HepG2 (cell line): Measurements from ENCODE around the gene WWC2. TPM values are rescaled to one million over a fixed set of nuclear protein-coding genes. Genes with fewer than 3 reads are reported as not detected.

Source experiments
- ATAC-seq: fragments of 200-7000 bp; cut with Tn5 transposase; 3 replicates; pipeline ENCODE4 v1.9.1; 2020; ENCODE audit warnings: mild to moderate bottlenecking, moderate library complexity
- BruUV-seq: library from RNA; stranded (reverse); fragments of 400-500 nt; replicated peaks from 2 replicates; lab custom pipeline; 2021; lab: Mats Ljungman, UMichigan
- CTCF ChIA-PET: fragments of 300-600 bp; formaldehyde crosslinking; extraction: SDS; loops from one replicate; lab custom pipeline; 2021; ENCODE audit warnings: low total read pairs, inconsistent platforms, low intra/inter-chr PET ratio; lab: Yijun Ruan, JAX
- POLR2A ChIA-PET: fragments of 350-600 bp; sonication (Branson Sonifier 250); formaldehyde crosslinking; loops from one replicate; lab custom pipeline; 2020; ENCODE audit warnings: antibody characterized with exemption, inconsistent platforms; lab: Yijun Ruan, JAX
- DNase-seq: peaks from one replicate; pipeline ENCODE4 v3.0.0-alpha.2; 2015; ENCODE audit warnings: low spot score
- FAIRE-seq: peaks from 3 replicates; lab custom pipeline; 2011; peaks lifted over from hg19 to GRCh38; lab: Jason Lieb, UNC
- H2AFZ ChIP-seq: one replicate; pipeline ENCODE4 v1.6.1; 2011; ENCODE audit warnings: low read length, inconsistent platforms
- H3K27ac ChIP-seq: fragments of 300-600 bp; 3 replicates; pipeline ENCODE4 v1.8.0; 2011; ENCODE audit warnings: mixed run types, mild to moderate bottlenecking, mixed read lengths, low read length, inconsistent platforms; ENCODE audit not compliant: insufficient read depth; ENCODE audit errors: extremely low read length
- H3K27me3 ChIP-seq, 2 experiments: fragments of 200-600 bp in 1 of 2; 2 replicates in 1 of 2; 3 replicates in 1 of 2; pipeline versions ENCODE4 v1.6.0 to v1.8.0; 2011; ENCODE audit warnings: low read length in 2 of 2, mild to moderate bottlenecking in 2 of 2, moderate library complexity in 2 of 2, inconsistent platforms in 1 of 2; ENCODE audit not compliant: insufficient read depth in 2 of 2, control insufficient read depth in 1 of 2
- H3K36me3 ChIP-seq, 2 experiments: fragments of 200-600 bp in 1 of 2; replicated peaks in 1 of 2; 2 replicates in 1 of 2; 3 replicates in 1 of 2; pipeline versions ENCODE4 v1.5.1 to v1.8.0; 2011; ENCODE audit warnings: low read length in 2 of 2, inconsistent platforms in 1 of 2; ENCODE audit not compliant: insufficient read depth in 2 of 2, control insufficient read depth in 1 of 2
- H3K4me1 ChIP-seq: 2 replicates; pipeline ENCODE4 v1.5.1; 2012; ENCODE audit warnings: low read length, inconsistent platforms; ENCODE audit not compliant: insufficient read depth
- H3K4me2 ChIP-seq: 2 replicates; pipeline ENCODE4 v1.6.0; 2011; ENCODE audit warnings: low read depth, low read length, inconsistent platforms
- H3K4me3 ChIP-seq, 3 experiments: fragments of 200-600 bp in 1 of 3; sonication (generic), shearing (Covaris generic) in 1 of 3; replicated peaks in 1 of 3; 2 replicates each; pipeline ENCODE4 v1.5.1; 2011 to 2016; ENCODE audit warnings: low read length in 3 of 3, inconsistent platforms in 2 of 3, low read depth in 2 of 3, mild to moderate bottlenecking in 2 of 3, control low read depth in 1 of 3, mixed read lengths in 1 of 3; ENCODE audit not compliant: insufficient read depth in 1 of 3
- H3K79me2 ChIP-seq: one replicate; pipeline ENCODE4 v1.6.1; 2011; ENCODE audit warnings: low read length, inconsistent platforms; ENCODE audit not compliant: insufficient read depth
- H3K9ac ChIP-seq: 2 replicates; pipeline ENCODE4 v1.6.0; 2011; ENCODE audit warnings: mild to moderate bottlenecking, low read depth, low read length, inconsistent platforms; ENCODE audit not compliant: insufficient read depth
- H3K9me3 ChIP-seq: 2 replicates; pipeline ENCODE4 v1.5.1; 2012; ENCODE audit warnings: mild to moderate bottlenecking, low read length
- H4K20me1 ChIP-seq: 2 replicates; pipeline ENCODE4 v1.6.0; 2011; ENCODE audit warnings: inconsistent platforms, mild to moderate bottlenecking, low read length, moderate library complexity; ENCODE audit not compliant: insufficient read depth
- ARNT2 ChIP-seq: sonication (generic); formaldehyde crosslinking; IDR thresholded peaks from 2 replicates; pipeline ENCODE4 v1.8.0; 2022; ENCODE audit warnings: mild to moderate bottlenecking, low read depth, missing genetic modification reagents, moderate library complexity
- ATM ChIP-seq: fragments of 450-650 bp; IDR thresholded peaks from 2 replicates; pipeline ENCODE4 v1.7.1; 2017; ENCODE audit warnings: mild to moderate bottlenecking, borderline replicate concordance
- ELF4 ChIP-seq: sonication (generic); formaldehyde crosslinking; IDR thresholded peaks from 2 replicates; pipeline ENCODE4 v1.5.0; 2020; ENCODE audit warnings: missing genetic modification reagents, mild to moderate bottlenecking, moderate library complexity, borderline replicate concordance
- ETV5 ChIP-seq: IDR thresholded peaks from 2 replicates; pipeline ENCODE4 v1.6.1; 2018; ENCODE audit warnings: missing biosample characterization, missing genetic modification reagents, inconsistent platforms, borderline replicate concordance
- HMG20B ChIP-seq: conservative IDR thresholded peaks from 2 replicates; pipeline ENCODE4 v1.6.1; 2016; ENCODE audit warnings: missing genetic modification reagents, missing compliant biosample characterization
- JUN ChIP-seq: sonication (generic); formaldehyde crosslinking; IDR thresholded peaks from 2 replicates; pipeline ENCODE4 v1.4.0; 2020; ENCODE audit warnings: mild to moderate bottlenecking, missing genetic modification reagents
- MATR3 ChIP-seq: sonication (generic); formaldehyde crosslinking; IDR thresholded peaks from 2 replicates; pipeline ENCODE4 v1.4.0; 2020; ENCODE audit warnings: missing genetic modification reagents
- NONO ChIP-seq, 2 experiments: fragments of 450-650 bp in 1 of 2; sonication (generic) in 1 of 2; formaldehyde crosslinking in 1 of 2; IDR thresholded peaks in 1 of 2; conservative IDR thresholded peaks in 1 of 2; 2 replicates each; pipeline versions ENCODE4 v1.6.1 to v1.8.0; 2017 to 2022; ENCODE audit warnings: mild to moderate bottlenecking in 1 of 2, missing genetic modification reagents in 1 of 2, moderate library complexity in 1 of 2
- NR2C2 ChIP-seq: sonication (generic); formaldehyde crosslinking; IDR thresholded peaks from 2 replicates; pipeline ENCODE4 v1.4.0; 2020; ENCODE audit warnings: missing genetic modification reagents, mild to moderate bottlenecking, moderate library complexity, borderline replicate concordance
- POGZ ChIP-seq: sonication (generic); formaldehyde crosslinking; IDR thresholded peaks from 2 replicates; pipeline ENCODE4 v1.4.0; 2020; ENCODE audit warnings: mild to moderate bottlenecking, missing genetic modification reagents
- TGIF2 ChIP-seq: IDR thresholded peaks from 2 replicates; pipeline ENCODE4 v1.6.1; 2016; ENCODE audit warnings: control low read depth, missing compliant biosample characterization
- TRIM24 ChIP-seq: sonication (generic); formaldehyde crosslinking; IDR thresholded peaks from 2 replicates; pipeline ENCODE4 v1.8.0; 2022; ENCODE audit warnings: mild to moderate bottlenecking, missing genetic modification reagents
- ZBTB1 ChIP-seq: sonication (generic); formaldehyde crosslinking; IDR thresholded peaks from 2 replicates; pipeline ENCODE4 v1.4.0; 2020; ENCODE audit warnings: missing genetic modification reagents, borderline replicate concordance
- WGBS: methylation state at CpG from one replicate; pipeline ENCODE4 v1.1.6; 2017; ENCODE audit warnings: low lambda C conversion rate; 5-methylcytosine and 5-hydroxymethylcytosine counted together
- in situ Hi-C: cut with HindIII; loops from 2 replicates; pipeline ENCODE4 v1.10.0; 2017; ENCODE audit warnings: low pct_unique_long_range_greater_than_20kb; ENCODE audit not compliant: extremely low pct_ligation_motif_present
- intact Hi-C: fragments of 100-400 bp; cut with micrococcal nuclease; formaldehyde crosslinking; loops from one replicate; pipeline ENCODE4 v1.10.0; 2022; ENCODE audit not compliant: unreplicated experiment
- polyA plus RNA-seq, 8 experiments: library from polyadenylated mRNA; depleted of rRNA in 3 of 8; stranded (reverse) in 7 of 8; unstranded in 1 of 8; fragments of >200 nt; fragmentation: Illumina TruSeq in 4 of 8; extraction: Trizol in 4 of 8; gene quantifications; 2 replicates each; pipeline versions ENCODE4 v1.2.1 to v1.2.3, GENCODE V29; 2011 to 2016; ENCODE audit warnings: low read depth in 4 of 8, missing spikeins in 1 of 8, mixed read lengths in 1 of 8; ENCODE audit not compliant: insufficient read depth in 1 of 8
- total RNA-seq, 5 experiments: library from RNA; depleted of rRNA; stranded (reverse); fragments of >200 nt; fragmentation: Illumina TruSeq; extraction: Trizol; gene quantifications; 2 replicates each; pipeline ENCODE4 v1.2.3, GENCODE V29; 2016; ENCODE audit warnings: low read depth in 1 of 5
- TF ChIP-seq, protein P1 (sequence below): sonication (generic); formaldehyde crosslinking; IDR thresholded peaks from 2 replicates; pipeline ENCODE4 v1.4.0; 2020; ENCODE audit warnings: missing genetic modification reagents
- TF ChIP-seq, protein P2 (sequence below): sonication (generic); IDR thresholded peaks from 2 replicates; pipeline ENCODE4 v1.6.1; 2016; ENCODE audit warnings: low read depth, borderline replicate concordance

Gene WWC2
- total and polyA plus RNA-seq, 2 of the 13 experiments (the other 11 are each of a cell fraction or from before 2014, with no cell fraction given): 40.0 to 50.1 TPM

DNA sequence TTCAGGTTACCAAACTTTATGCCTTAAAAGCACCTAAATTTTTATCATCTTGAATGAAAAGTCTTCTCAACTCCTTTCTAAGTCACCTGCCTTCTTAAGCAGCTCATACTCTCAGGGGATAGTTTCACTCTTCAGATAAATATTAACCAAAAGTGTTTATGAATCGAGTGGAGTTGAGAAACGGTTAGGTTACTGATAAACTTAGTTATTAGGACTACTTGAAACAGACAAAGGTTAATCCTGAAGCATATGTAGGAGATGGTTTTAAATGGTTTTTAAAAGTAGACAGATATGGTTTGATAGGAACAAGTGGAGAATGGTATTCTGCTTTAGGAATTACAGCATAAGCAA, 188.2 kb downstream of the WWC2 start:
- FAIRE-seq (no peak), ATAC-seq (no peak), DNase-seq (no peak)
- Histone ChIP-seq H3K4me3 (no peak overlapping the region), H3K36me3 (peaks cover 18 to 85% of the 10 kb centered on the region in 2 experiments), H3K27me3 (no peaks in the 10 kb centered on the region), H3K27ac (no peak overlapping the region), H3K4me2 (no peak overlapping the region), H4K20me1 (no peaks in the 10 kb centered on the region), H2AFZ (no peak overlapping the region), H3K79me2 (no peaks in the 10 kb centered on the region), H3K9ac (no peak overlapping the region), H3K4me1 (no peaks in the 10 kb centered on the region), H3K9me3 (no peaks in the 10 kb centered on the region)
- WGBS: 60% methylated on average over 2 of the region's 2 CpGs
- TF ChIP-seq TRIM24 (CRISPR knock-in tag): no peak
- TF ChIP-seq TGIF2 (CRISPR knock-in tag): no peak
- TF ChIP-seq, protein P1, sequence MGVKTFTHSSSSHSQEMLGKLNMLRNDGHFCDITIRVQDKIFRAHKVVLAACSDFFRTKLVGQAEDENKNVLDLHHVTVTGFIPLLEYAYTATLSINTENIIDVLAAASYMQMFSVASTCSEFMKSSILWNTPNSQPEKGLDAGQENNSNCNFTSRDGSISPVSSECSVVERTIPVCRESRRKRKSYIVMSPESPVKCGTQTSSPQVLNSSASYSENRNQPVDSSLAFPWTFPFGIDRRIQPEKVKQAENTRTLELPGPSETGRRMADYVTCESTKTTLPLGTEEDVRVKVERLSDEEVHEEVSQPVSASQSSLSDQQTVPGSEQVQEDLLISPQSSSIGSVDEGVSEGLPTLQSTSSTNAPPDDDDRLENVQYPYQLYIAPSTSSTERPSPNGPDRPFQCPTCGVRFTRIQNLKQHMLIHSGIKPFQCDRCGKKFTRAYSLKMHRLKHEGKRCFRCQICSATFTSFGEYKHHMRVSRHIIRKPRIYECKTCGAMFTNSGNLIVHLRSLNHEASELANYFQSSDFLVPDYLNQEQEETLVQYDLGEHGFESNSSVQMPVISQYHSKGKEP: no peak
- no peak for TF ChIP-seq NONO (IDR thresholded peaks at IDR 0.05)
- no peak for TF ChIP-seq NONO (CRISPR knock-in tag; conservative IDR thresholded peaks at IDR 0.05)
- TF ChIP-seq ETV5 (CRISPR knock-in tag): no peak
- no peak for TF ChIP-seq ATM
- TF ChIP-seq ARNT2 (CRISPR knock-in tag): no peak
- no peak for TF ChIP-seq POGZ (CRISPR knock-in tag)
- TF ChIP-seq MATR3 (CRISPR knock-in tag): no peak
- no peak for TF ChIP-seq JUN
- no peak for TF ChIP-seq ZBTB1 (CRISPR knock-in tag)
- no peak for TF ChIP-seq HMG20B (CRISPR knock-in tag)
- no peak for TF ChIP-seq NR2C2 (CRISPR knock-in tag)
- TF ChIP-seq ELF4 (CRISPR knock-in tag): no peak
- TF ChIP-seq, protein P2, sequence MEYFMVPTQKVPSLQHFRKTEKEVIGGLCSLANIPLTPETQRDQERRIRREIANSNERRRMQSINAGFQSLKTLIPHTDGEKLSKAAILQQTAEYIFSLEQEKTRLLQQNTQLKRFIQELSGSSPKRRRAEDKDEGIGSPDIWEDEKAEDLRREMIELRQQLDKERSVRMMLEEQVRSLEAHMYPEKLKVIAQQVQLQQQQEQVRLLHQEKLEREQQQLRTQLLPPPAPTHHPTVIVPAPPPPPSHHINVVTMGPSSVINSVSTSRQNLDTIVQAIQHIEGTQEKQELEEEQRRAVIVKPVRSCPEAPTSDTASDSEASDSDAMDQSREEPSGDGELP: no peak
- CTCF ChIA-PET: no interaction called here
- BruUV-seq: no TSS peak
- intact Hi-C loops: loop anchor here (5.0 kb wide), 1 partner anchor 120 kb away; no protein-coding TSS in a partner anchor
- POLR2A ChIA-PET: no interaction called here
- in situ Hi-C loops: no loop called here
